Uterus (tissue), 2 donors: ENCODE data around the gene CNOT2.
"Not testable (repeated sequence)": the region's sequence is repeated elsewhere in the genome, so short reads cannot be mapped to it uniquely, and the experiment has no call there.

Experiments
- POLR2A ChIP-seq, 2 donors: fragments of 450-650 bp; IDR thresholded peaks; one replicate each; pipeline ENCODE4 v1.6.1; 2016; ENCODE audit warnings: antibody characterized with exemption in 2 of 2, mild to moderate bottlenecking in 1 of 2, moderate library complexity in 1 of 2
- TF ChIP-seq, protein P1 (sequence below), 4 experiments: fragments of 200-600 bp in 2 of 4; fragments of 450-650 bp in 2 of 4; sonication (generic) in 2 of 4; IDR thresholded peaks; one replicate each; pipeline ENCODE4 v1.5.1; 2016 to 2019; ENCODE audit warnings: antibody characterized with exemption in 4 of 4, mild to moderate bottlenecking in 2 of 4, moderate library complexity in 1 of 4

DNA sequence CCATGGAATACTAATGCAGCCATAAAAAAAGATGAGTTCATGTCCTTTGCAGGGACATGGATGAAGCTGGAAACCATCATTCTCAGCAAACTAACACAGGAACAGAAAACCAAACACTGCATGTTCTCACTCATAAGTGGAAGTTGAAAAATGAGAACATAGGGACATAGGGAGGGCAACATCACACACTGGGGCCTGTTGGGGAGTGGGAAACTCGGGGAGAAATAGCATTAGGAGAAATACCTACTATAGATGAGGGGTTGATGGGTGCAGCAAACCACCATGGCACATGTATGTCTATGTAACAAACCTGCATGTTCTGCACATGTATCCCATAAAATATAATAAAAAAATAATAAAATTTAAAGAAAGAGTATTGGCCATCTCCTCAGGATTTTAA is 149.4 kb downstream of the CNOT2 start:
- TF ChIP-seq, protein P1, sequence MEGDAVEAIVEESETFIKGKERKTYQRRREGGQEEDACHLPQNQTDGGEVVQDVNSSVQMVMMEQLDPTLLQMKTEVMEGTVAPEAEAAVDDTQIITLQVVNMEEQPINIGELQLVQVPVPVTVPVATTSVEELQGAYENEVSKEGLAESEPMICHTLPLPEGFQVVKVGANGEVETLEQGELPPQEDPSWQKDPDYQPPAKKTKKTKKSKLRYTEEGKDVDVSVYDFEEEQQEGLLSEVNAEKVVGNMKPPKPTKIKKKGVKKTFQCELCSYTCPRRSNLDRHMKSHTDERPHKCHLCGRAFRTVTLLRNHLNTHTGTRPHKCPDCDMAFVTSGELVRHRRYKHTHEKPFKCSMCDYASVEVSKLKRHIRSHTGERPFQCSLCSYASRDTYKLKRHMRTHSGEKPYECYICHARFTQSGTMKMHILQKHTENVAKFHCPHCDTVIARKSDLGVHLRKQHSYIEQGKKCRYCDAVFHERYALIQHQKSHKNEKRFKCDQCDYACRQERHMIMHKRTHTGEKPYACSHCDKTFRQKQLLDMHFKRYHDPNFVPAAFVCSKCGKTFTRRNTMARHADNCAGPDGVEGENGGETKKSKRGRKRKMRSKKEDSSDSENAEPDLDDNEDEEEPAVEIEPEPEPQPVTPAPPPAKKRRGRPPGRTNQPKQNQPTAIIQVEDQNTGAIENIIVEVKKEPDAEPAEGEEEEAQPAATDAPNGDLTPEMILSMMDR (IDR thresholded peaks at IDR 0.05) = not testable (repeated sequence)
- not testable (repeated sequence) for TF ChIP-seq POLR2A (IDR thresholded peaks at IDR 0.05)
